HG03558 (cell line): ENCODE results near the gene ADGRF3.
"Not testable (repeated sequence)": the region's sequence is repeated elsewhere in the genome, so short reads cannot be mapped to it uniquely, and the experiment has no call there.

Source experiments
- ATAC-seq: cut with Tn5 transposase; IDR thresholded peaks from one replicate; pipeline ENCODE4 v1.9.1; 2021; ENCODE audit warnings: moderate number of reproducible peaks; ENCODE audit not compliant: unreplicated experiment; ENCODE audit errors: extremely low read depth

ADGRF3 gene

GRCh38 chr2:26354469-26354868 lies 7.9 kb upstream of the ADGRF3 start:
- ATAC-seq, result not testable (repeated sequence)

- ATAC-seq, result no peak
Observed at GRCh38 chr2:26352892-26353291, 6.3 kb upstream of the ADGRF3 start.

- ATAC-seq, result no peak
Observed at GRCh38 chr2:26351375-26352090, 4.9 kb upstream of the ADGRF3 start.

GRCh38 chr2:26349690-26350089 lies 3.1 kb upstream of the ADGRF3 start:
- ATAC-seq, result no peak

- no peak for ATAC-seq
Observed at GRCh38 chr2:26347286-26347865, 787 bp upstream of the ADGRF3 start.

- peak; percentile 95 for ATAC-seq
Observed at GRCh38 chr2:26345545-26346453, 790 bp downstream of the ADGRF3 start, which contains the start of gene SELENOI. TSS of gene SELENOI (plus strand) at chr2:26346143. CDS start at chr2:26346233, 90 bp downstream.

- ATAC-seq, result no peak
Observed at GRCh38 chr2:26345283-26345544, 1.4 kb downstream of the ADGRF3 start.

- ATAC-seq, result no peak
Observed at GRCh38 chr2:26344581-26345282, 1.9 kb downstream of the ADGRF3 start.

- ATAC-seq, result no peak
Observed at GRCh38 chr2:26340831-26341230, 5.8 kb downstream of the ADGRF3 start.

- no peak for ATAC-seq
Observed at GRCh38 chr2:26337298-26337697, 9.3 kb downstream of the ADGRF3 start.

GRCh38 chr2:26336719-26337118 lies 9.9 kb downstream of the ADGRF3 start:
- no peak for ATAC-seq

GRCh38 chr2:26335231-26335630 lies 11.4 kb downstream of the ADGRF3 start:
- no peak for ATAC-seq

GRCh38 chr2:26333293-26333692 lies 13.3 kb downstream of the ADGRF3 start:
- ATAC-seq, result no peak

- ATAC-seq, result not testable (repeated sequence)
Observed at GRCh38 chr2:26331321-26331720, 15.3 kb downstream of the ADGRF3 start.

- ATAC-seq, result no peak
Observed at GRCh38 chr2:26330604-26331003, 16.0 kb downstream of the ADGRF3 start.

GRCh38 chr2:26330114-26330549 lies 16.5 kb downstream of the ADGRF3 start:
- ATAC-seq, result no peak

- ATAC-seq, result not testable (repeated sequence)
Observed at GRCh38 chr2:26329083-26329482, 17.5 kb downstream of the ADGRF3 start.

GRCh38 chr2:26327291-26328272 lies 19.0 kb downstream of the ADGRF3 start:
- no peak for ATAC-seq

- no peak for ATAC-seq
Observed at GRCh38 chr2:26326514-26326913, 20.1 kb downstream of the ADGRF3 start.
